NCI-H2029 treated with DMSO at 0.1 percent for 48 hours (cell line): ENCODE results near the gene ALG12.

Experiments used
- DNase-seq: peaks from one replicate; lab custom pipeline; 2025; lab: John Stamatoyannopoulos, UW

ALG12 gene

GRCh38 chr22:49957826-49958365 lies 39.7 kb upstream of the ALG12 start:
- DNase-seq = no peak

GRCh38 chr22:49956914-49957825 lies 38.9 kb upstream of the ALG12 start:
- DNase-seq = no peak

- no peak for DNase-seq
Measured at GRCh38 chr22:49956418-49956770, 38.2 kb upstream of the ALG12 start.

GRCh38 chr22:49955581-49956417 lies 37.6 kb upstream of the ALG12 start:
- DNase-seq = no peak

GRCh38 chr22:49954991-49955580 lies 36.8 kb upstream of the ALG12 start:
- no peak for DNase-seq

GRCh38 chr22:49954354-49954753 lies 36.1 kb upstream of the ALG12 start:
- no peak for DNase-seq

- DNase-seq = no peak
Measured at GRCh38 chr22:49953680-49954344, 35.6 kb upstream of the ALG12 start.

GRCh38 chr22:49953027-49953679 lies 34.9 kb upstream of the ALG12 start:
- DNase-seq = no peak

- DNase-seq = no peak
Measured at GRCh38 chr22:49951986-49952896, 34.0 kb upstream of the ALG12 start.

- no peak for DNase-seq
Measured at GRCh38 chr22:49951678-49951985, 33.4 kb upstream of the ALG12 start.

- peak; percentile 42 for DNase-seq
Measured at GRCh38 chr22:49951000-49951677, 32.9 kb upstream of the ALG12 start.

GRCh38 chr22:49950396-49950994 lies 32.3 kb upstream of the ALG12 start:
- no peak for DNase-seq

GRCh38 chr22:49949914-49950292 lies 31.7 kb upstream of the ALG12 start:
- no peak for DNase-seq

- no peak for DNase-seq
Measured at GRCh38 chr22:49948958-49949913, 31.0 kb upstream of the ALG12 start.

GRCh38 chr22:49948116-49948957 lies 30.1 kb upstream of the ALG12 start:
- no peak for DNase-seq

GRCh38 chr22:49947296-49947622 lies 29.0 kb upstream of the ALG12 start:
- no peak for DNase-seq

GRCh38 chr22:49946612-49947295 lies 28.5 kb upstream of the ALG12 start:
- no peak for DNase-seq
